GM19468 (cell line): Measurements from ENCODE around the gene TNFRSF25.

ENCODE experiments used
- ATAC-seq: cut with Tn5 transposase; IDR thresholded peaks from one replicate; pipeline ENCODE4 v1.9.1; 2021; ENCODE audit warnings: mild to moderate bottlenecking, moderate library complexity, moderate number of reproducible peaks; ENCODE audit not compliant: unreplicated experiment; ENCODE audit errors: extremely low read depth

The TNFRSF25 gene

DNA sequence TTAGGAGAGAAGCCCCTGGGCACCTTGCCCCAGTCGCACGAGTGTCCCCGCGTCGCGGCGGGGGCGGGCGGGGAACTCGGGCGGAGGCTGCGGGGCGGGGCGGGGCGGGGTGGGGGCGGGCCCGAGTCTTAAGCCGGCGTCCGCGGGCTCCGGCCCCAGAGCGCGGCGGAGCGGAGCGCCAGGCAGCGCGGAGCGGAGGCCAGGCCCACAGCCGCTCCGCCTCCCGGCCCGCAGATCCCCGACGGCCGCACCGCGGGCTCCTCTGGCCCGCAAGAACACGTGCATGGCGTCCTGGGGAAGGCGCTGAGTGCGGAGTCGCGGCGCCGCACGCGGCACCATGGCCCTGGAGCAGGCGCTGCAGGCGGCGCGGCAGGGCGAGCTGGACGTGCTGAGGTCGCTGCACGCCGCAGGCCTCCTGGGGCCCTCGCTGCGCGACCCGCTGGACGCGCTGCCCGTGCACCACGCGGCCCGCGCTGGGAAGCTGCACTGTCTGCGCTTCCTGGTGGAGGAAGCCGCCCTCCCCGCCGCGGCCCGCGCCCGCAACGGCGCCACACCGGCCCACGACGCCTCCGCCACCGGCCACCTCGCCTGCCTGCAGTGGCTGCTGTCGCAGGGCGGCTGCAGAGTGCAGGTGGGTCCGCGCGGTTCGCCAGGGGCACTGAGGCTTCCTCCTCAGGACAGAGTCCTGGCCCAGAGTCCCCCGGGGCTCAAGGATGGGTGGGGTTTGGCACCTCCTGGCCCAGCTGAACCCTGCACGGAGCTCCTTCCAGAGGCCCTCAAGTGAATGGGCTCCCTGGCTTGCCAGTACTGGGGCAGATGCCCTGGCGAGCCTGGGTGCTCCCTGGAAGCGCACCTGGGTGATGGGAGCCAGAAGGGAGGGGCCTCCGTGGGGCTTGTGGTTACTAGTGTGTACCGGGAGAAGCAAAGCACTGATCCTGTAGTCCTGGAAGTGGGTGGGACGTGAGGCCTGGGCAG lies 41.1 kb downstream of the TNFRSF25 start, which contains the start of gene ESPN:
ESPN (plus strand) TSS at position 158 of the 975 bp plus-strand sequence; CDS start at position 338, 180 bp downstream.
- ATAC-seq = no peak

- no peak for ATAC-seq
Measured at GRCh38 chr1:6424000-6424565, 41.9 kb downstream of the TNFRSF25 start.

GRCh38 chr1:6423321-6423999 lies 42.5 kb downstream of the TNFRSF25 start:
- no peak for ATAC-seq

- no peak for ATAC-seq
Measured at GRCh38 chr1:6421266-6421665, 44.7 kb downstream of the TNFRSF25 start.

- ATAC-seq = no peak
Measured at GRCh38 chr1:6420454-6421042, 45.4 kb downstream of the TNFRSF25 start.

DNA sequence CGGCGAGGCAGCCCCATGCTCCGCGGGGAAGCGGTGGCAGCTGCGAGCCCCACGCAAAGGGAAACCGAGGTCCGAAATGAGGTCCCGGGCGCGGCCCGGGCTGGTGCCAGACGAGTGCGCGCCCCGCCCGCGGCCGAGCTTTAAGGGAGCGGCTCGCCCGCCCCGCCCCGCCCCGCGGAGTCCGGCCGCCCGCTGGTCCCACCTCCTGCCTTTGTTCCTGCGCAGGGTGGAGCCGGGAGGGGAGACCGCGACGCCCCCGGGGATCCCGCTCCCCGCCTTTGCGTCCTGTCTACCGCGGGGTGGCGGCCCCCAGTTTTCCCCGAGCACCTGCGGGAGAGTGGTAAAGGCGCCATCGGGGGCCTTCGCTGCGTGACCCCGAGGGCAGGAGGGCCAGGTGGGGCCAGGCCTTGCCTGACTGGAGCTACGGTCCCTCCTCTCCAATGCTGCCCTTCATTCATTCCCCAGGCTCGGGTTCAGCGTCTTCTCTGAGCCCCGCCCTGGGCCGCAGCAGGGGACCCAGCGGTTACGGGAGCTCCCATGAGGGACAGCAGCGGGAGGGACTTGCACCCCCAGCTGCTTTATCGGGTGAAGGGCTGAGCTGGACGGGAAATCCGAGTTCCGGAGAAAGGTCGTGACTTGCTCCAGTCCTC lies 46.0 kb downstream of the TNFRSF25 start, which contains the start of gene HES2:
HES2 (minus strand) TSS at position 116 of the 650 bp plus-strand sequence; CDS start at position 17, 99 bp downstream.
- no peak for ATAC-seq

- ATAC-seq = no peak
Measured at GRCh38 chr1:6419397-6419803, 46.6 kb downstream of the TNFRSF25 start.

- no peak for ATAC-seq
Measured at GRCh38 chr1:6418668-6419396, 47.1 kb downstream of the TNFRSF25 start.

DNA sequence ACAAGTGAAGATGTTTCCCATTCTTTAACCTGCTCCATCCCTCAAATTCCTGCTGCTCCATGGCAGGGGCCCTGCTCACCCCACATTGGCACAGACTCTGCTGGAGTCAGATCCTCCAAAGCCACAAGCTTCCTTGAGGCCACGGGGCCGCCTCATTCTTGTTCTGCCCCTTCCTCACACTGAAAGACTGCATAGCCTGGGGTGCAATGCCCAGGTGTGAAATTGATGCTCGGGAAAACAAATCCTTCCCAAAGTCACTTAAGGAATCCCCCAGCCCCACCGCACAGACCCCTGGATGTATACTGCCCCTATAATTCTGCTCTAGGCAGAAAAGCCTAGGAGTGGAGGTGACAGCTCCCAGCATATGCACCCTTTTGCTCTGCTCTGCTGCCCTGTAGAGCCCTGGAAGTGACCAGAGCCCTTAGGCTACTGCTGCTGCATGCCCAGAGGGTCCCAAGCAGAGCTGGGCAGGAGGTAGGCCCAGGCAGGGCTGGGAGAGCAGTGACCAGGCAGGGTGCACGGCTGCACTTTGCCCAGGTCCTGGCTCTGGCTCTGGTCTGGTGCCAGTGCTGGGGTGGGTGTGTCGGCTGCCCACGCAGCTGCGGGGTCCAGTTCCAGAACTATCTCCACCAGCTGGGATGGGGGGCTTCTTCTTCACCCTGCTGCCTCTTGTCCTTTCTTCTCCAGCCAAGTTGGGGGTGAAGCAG lies 47.9 kb downstream of the TNFRSF25 start:
- ATAC-seq = no peak

DNA sequence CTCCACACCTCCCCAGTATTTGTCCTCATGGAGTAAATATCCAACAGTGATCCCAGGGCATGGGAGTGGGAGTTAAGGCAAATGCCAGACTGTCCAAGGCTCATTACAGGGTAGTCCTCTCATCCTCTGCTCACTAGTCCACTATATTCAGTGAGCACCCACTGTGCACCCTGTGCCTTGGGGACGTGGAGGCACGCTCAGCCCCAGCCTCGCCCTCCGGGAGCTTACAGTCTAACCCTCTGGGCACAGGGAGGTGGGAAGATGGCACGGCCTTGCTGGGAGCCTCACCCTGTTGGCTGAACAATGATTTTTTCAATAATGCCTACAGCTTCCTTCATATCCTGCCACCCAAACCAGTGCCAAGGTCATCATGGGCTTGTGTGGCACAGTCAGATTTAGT lies 49.1 kb downstream of the TNFRSF25 start:
- no peak for ATAC-seq

DNA sequence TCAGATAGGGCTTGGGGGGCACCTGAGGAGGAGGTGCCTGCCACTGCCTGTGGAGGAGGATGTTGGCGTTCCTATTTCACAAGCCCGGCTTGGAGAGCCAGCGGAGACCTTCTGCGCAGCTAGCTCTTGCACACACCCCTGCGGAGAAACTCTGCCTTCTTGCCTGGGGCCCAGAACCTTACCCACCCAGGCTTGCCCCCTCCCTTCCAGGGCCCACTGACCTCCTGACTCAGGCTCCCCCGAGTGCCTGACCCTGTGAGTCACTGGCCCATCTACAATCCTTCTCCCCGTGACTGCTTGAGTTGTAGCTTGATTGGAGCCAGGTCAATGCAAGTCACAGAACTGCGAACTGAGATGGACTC lies 49.7 kb downstream of the TNFRSF25 start:
- ATAC-seq = no peak

DNA sequence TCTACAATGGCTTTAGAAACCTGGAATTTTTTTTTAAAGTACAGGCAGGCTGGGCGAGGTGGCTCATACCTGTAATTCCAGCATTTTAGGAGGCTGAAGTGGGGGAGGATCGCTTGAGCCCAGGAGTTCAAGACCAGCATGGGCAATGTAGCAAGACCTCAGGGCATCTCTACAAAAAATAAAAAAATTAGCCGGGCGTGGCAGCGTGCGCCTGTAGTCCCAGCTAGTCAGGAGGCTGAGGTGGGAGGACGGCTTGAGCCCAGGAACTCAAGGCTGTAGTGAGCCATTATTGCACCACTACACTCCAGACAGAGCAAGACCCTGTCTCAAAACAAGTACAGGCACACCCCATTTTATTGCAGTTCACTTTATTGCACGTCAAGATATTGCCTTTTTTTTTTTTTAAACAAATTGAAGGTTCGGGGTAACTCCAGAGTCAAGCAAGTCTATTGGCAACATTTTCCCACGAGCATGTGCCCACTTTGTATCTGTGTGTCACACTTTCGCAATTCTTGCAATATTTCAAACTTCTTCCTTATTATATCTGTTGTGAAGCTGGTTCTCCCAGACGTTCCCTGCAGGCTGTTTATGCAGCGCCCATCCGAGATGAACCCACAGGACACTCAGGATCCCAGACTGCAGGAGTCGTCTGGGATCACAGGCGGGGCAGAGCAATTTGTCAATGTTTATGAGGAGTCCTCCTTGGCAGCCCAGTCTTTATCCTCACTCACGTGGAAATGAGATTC lies 50.9 kb downstream of the TNFRSF25 start:
- no peak for ATAC-seq

GRCh38 chr1:6414443-6414844 lies 51.5 kb downstream of the TNFRSF25 start:
- ATAC-seq = no peak

GRCh38 chr1:6412896-6413295 lies 53.1 kb downstream of the TNFRSF25 start:
- no peak for ATAC-seq
